Left lung (tissue), 10 donors: ENCODE measurements around the gene UBE2E2. TPM values are rescaled to one million over a fixed set of nuclear protein-coding genes. Genes with fewer than 3 reads are reported as not detected.

Source experiments
- ATAC-seq: fragments of 200-7000 bp; cut with Tn5 transposase; one replicate; pipeline ENCODE4 v1.9.1; 2020; ENCODE audit warnings: moderate library complexity
- DNase-seq, 4 donors: peaks; one replicate each; pipeline ENCODE4 v3.0.0-alpha.2; 2013 to 2020
- H3K27ac ChIP-seq, 2 donors: fragments of 200-600 bp; sonication (generic) in 1 of 2; one replicate each; pipeline versions ENCODE4 v1.5.0 to v1.8.0; 2020 to 2021
- H3K27me3 ChIP-seq, 2 donors: fragments of 200-600 bp; sonication (generic) in 1 of 2; one replicate each; pipeline versions ENCODE4 v1.5.0 to v1.8.0; 2020 to 2021
- H3K36me3 ChIP-seq, 2 donors: fragments of 200-600 bp; sonication (generic) in 1 of 2; one replicate each; pipeline versions ENCODE4 v1.5.0 to v1.8.0; 2020 to 2021
- H3K4me1 ChIP-seq, 2 donors: fragments of 200-600 bp; one replicate each; pipeline ENCODE4 v1.8.0; 2021
- H3K4me3 ChIP-seq, 2 donors: fragments of 200-600 bp; sonication (generic) in 1 of 2; one replicate each; pipeline versions ENCODE4 v1.5.0 to v1.8.0; 2020 to 2021; ENCODE audit warnings: mild to moderate bottlenecking in 1 of 2
- H3K9me3 ChIP-seq, 2 donors: fragments of 200-600 bp; sonication (generic) in 1 of 2; one replicate each; pipeline versions ENCODE4 v1.5.0 to v1.8.0; 2020 to 2021
- CTCF ChIP-seq, 2 donors: fragments of 200-600 bp; sonication (generic) in 1 of 2; IDR thresholded peaks; one replicate each; pipeline versions ENCODE4 v1.5.0 to v1.8.0; 2021; ENCODE audit warnings: antibody characterized with exemption in 2 of 2
- intact Hi-C, 2 donors: fragments of 100-400 bp; cut with DNase I; formaldehyde crosslinking; loops; one replicate each; pipeline versions ENCODE4 v1.11.2 to v1.14.2; 2022
- polyA plus RNA-seq, 6 donors: library from polyadenylated mRNA; unstranded; fragments of 120-200 nt; gene quantifications; one replicate each; pipeline ENCODE4 v1.2.1, GENCODE V29; 2013; ENCODE audit not compliant: insufficient read length in 6 of 6
- total RNA-seq, 2 donors: library from RNA; stranded (reverse); fragmentation: NEBNext Ultra II Directional; extraction: Animal tissue kit (Norgen Biotek cat#: 25700); gene quantifications; one replicate each; pipeline ENCODE4 v1.2.1, GENCODE V29; 2021
- donor health status: DM: no; HTN: yes; CAD: no.
- donor health status: DM: no; HTN: no; CAD: no.

UBE2E2 gene
- total and polyA plus RNA-seq, 8 donors: 42.3 to 55.6 (median 47.5) TPM

- DNase-seq (peak in 1 of 4 donors; percentile 26), ATAC-seq (no peak)
- Histone ChIP-seq H3K27ac (no peak overlapping the region), H3K4me3 (no peak overlapping the region), H3K4me1 (no peaks in the 10 kb centered on the region), H3K36me3 (no peaks in the 10 kb centered on the region), H3K9me3 (no peaks in the 10 kb centered on the region), H3K27me3 (no peaks in the 10 kb centered on the region)
- intact Hi-C loops: no loop called here
- no peak for TF ChIP-seq CTCF (IDR thresholded peaks at IDR 0.05)
Observed at GRCh38 chr3:23372285-23372684, 169.2 kb downstream of the UBE2E2 start.

GRCh38 chr3:23376516-23377248 is 173.6 kb downstream of the UBE2E2 start:
- no peak for TF ChIP-seq CTCF (IDR thresholded peaks at IDR 0.05)
- Histone ChIP-seq H3K4me1 (peaks cover 0 to 4% of the 10 kb centered on the region in 2 donors), H3K27ac (no peak overlapping the region), H3K36me3 (no peaks in the 10 kb centered on the region), H3K4me3 (no peak overlapping the region), H3K27me3 (no peaks in the 10 kb centered on the region), H3K9me3 (no peaks in the 10 kb centered on the region)
- ATAC-seq (no peak), DNase-seq (no peak)
- intact Hi-C loops: no loop called here

- no peak for DNase-seq
- H3K27me3 ChIP-seq: no peaks in the 10 kb centered on the region
- H3K4me3 ChIP-seq: no peak overlapping the region
- TF ChIP-seq CTCF (IDR thresholded peaks at IDR 0.05): no peak
- no peaks in the 10 kb centered on the region for H3K9me3 ChIP-seq
- H3K36me3 ChIP-seq: no peaks in the 10 kb centered on the region
- H3K27ac ChIP-seq: no peak overlapping the region
- ATAC-seq: no peak
- intact Hi-C loops: no loop called here
- H3K4me1 ChIP-seq: peaks cover 0 to 4% of the 10 kb centered on the region in 2 donors
Observed at GRCh38 chr3:23377928-23378672, 175.0 kb downstream of the UBE2E2 start.

GRCh38 chr3:23383875-23384274 is 180.7 kb downstream of the UBE2E2 start:
- DNase-seq (no peak), ATAC-seq (no peak)
- Histone ChIP-seq H3K4me3 (no peak overlapping the region), H3K9me3 (no peaks in the 10 kb centered on the region), H3K27me3 (no peaks in the 10 kb centered on the region), H3K4me1 (no peaks in the 10 kb centered on the region), H3K27ac (no peak overlapping the region), H3K36me3 (no peaks in the 10 kb centered on the region)
- TF ChIP-seq CTCF (IDR thresholded peaks at IDR 0.05): no peak
- intact Hi-C loops: no loop called here

GRCh38 chr3:23385327-23385726 is 182.2 kb downstream of the UBE2E2 start:
- Histone ChIP-seq H3K27ac (no peak overlapping the region), H3K4me3 (no peak overlapping the region), H3K27me3 (no peaks in the 10 kb centered on the region), H3K36me3 (no peaks in the 10 kb centered on the region), H3K4me1 (no peaks in the 10 kb centered on the region), H3K9me3 (no peaks in the 10 kb centered on the region)
- TF ChIP-seq CTCF (IDR thresholded peaks at IDR 0.05): no peak
- intact Hi-C loops: no loop called here
- DNase-seq: no peak
- no peak for ATAC-seq
